ENCODE results near the gene CASP7. TPM values are rescaled to one million over a fixed set of nuclear protein-coding genes. Genes with fewer than 3 reads are reported as not detected.
"Not testable (repeated sequence)": the region's sequence is repeated elsewhere in the genome, so short reads cannot be mapped to it uniquely, and the experiment has no call there.

Gene CASP7
- total RNA-seq, 2 donors from 2014 or later, result 76.9 to 139 TPM

DNA sequence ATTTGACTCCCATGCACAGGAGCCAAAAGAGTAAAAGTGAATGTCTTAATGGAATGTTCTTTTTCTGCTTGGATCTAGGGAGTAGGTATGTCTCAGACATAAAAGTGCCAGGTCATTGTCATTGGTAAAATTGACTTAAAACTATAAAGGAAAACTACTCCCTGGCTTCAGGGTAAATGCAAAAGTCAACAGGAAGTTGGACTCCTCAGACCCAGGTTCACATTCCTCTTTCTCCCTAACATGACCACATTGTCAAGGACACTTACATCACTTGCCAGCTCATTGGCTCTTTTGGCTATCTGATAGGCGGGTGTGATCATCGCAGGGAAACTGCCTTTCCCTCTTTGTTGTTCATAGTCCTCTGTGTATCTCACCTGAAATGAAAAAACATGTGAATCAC lies 29.5 kb upstream of the CASP7 start:
- Histone ChIP-seq H3K27me3 (no peaks in the 10 kb centered on the region), H3K9me3 (no peaks in the 10 kb centered on the region), H3K36me3 (no peaks in the 10 kb centered on the region), H3K27ac (no peak overlapping the region), H3K4me1 (no peaks in the 10 kb centered on the region), H3K4me3 (no peak overlapping the region), H3K9ac (ENCODE audit: low read depth in 2 of 2, low read length in 2 of 2) (no peak overlapping the region)
- TF ChIP-seq, protein P1, sequence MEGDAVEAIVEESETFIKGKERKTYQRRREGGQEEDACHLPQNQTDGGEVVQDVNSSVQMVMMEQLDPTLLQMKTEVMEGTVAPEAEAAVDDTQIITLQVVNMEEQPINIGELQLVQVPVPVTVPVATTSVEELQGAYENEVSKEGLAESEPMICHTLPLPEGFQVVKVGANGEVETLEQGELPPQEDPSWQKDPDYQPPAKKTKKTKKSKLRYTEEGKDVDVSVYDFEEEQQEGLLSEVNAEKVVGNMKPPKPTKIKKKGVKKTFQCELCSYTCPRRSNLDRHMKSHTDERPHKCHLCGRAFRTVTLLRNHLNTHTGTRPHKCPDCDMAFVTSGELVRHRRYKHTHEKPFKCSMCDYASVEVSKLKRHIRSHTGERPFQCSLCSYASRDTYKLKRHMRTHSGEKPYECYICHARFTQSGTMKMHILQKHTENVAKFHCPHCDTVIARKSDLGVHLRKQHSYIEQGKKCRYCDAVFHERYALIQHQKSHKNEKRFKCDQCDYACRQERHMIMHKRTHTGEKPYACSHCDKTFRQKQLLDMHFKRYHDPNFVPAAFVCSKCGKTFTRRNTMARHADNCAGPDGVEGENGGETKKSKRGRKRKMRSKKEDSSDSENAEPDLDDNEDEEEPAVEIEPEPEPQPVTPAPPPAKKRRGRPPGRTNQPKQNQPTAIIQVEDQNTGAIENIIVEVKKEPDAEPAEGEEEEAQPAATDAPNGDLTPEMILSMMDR (IDR thresholded peaks at IDR 0.05), result no peak
- intact Hi-C loops (cut with DNase I), result no loop called here
- DNase-seq, result no peak

DNA sequence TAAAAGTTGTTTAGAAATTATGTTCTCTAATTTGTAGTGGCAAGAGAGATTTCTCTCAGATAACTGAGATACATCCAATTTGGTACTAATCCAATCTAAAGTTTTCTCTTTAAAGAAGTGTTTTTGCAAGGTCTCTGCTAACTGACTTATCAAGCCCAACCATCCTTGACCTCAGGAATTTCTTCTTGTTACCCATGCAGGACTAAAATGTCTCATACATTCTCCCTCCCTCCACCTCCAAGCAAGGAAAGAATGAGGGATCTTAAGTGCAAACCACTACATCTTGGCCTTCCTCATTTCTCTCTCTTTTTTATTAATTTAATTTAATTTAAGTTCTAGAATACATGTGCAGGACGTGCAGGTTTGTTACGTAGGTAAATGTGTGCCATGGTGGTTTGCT lies 28.7 kb upstream of the CASP7 start:
- no peaks in the 10 kb centered on the region for H3K36me3 ChIP-seq
- H3K4me1 ChIP-seq, result no peaks in the 10 kb centered on the region
- TF ChIP-seq, protein P1 (IDR thresholded peaks at IDR 0.05), result no peak
- intact Hi-C loops (cut with DNase I), result no loop called here
- no peak overlapping the region for H3K4me3 ChIP-seq
- no peak overlapping the region for H3K27ac ChIP-seq
- no peak for DNase-seq
- no peaks in the 10 kb centered on the region for H3K27me3 ChIP-seq
- no peak overlapping the region for H3K9ac ChIP-seq (ENCODE audit: low read depth in 2 of 2, low read length in 2 of 2)
- H3K9me3 ChIP-seq, result no peaks in the 10 kb centered on the region

DNA sequence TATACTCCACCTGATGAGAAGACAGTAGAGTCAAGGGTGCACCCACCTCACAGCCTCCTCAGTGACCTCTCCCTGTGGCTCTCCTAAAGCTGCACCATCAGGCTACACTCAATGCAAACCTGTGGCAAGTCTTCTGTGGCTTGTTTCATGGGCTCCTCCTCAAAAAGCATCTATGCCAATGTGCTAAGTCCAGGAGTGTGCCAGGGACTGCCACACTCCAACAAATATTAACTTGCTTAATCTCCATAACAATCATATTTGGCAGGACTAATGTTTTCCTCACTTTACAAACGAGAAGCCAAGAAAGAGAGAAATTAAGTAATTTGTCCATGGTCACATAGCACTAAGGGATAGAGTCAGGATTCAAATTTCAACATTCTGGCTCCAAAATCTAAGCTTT lies 27.8 kb upstream of the CASP7 start:
- Histone ChIP-seq H3K27ac (no peak overlapping the region), H3K4me1 (no peaks in the 10 kb centered on the region), H3K9me3 (no peaks in the 10 kb centered on the region), H3K9ac (ENCODE audit: low read depth in 2 of 2, low read length in 2 of 2) (no peak overlapping the region), H3K27me3 (no peaks in the 10 kb centered on the region), H3K4me3 (no peak overlapping the region), H3K36me3 (no peaks in the 10 kb centered on the region)
- TF ChIP-seq, protein P1 (IDR thresholded peaks at IDR 0.05), result no peak
- no peak for DNase-seq
- intact Hi-C loops (cut with DNase I), result no loop called here

DNA sequence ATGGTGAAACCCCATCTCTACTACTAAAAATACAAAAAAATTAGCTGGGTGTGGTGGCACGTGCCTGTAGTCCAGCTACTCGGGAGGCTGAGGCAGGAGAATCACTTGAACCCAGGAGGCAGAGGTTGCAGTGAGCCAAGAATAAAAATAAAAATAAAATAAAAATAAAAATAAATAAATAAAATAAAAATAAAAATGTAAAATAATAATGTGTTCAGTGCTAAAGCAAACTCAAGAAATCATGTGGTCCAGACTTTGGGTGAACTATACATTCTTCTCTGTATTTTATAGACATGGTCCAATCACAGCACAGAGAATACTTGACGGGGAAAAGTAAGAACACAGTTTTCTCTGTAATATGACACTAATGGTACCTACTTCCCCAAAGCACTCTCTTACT lies 27.3 kb upstream of the CASP7 start:
- H3K9ac ChIP-seq (ENCODE audit: low read depth in 2 of 2, low read length in 2 of 2); H3K27me3 ChIP-seq; H3K4me3 ChIP-seq; H3K27ac ChIP-seq; intact Hi-C loops (cut with DNase I); DNase-seq; H3K36me3 ChIP-seq; H3K4me1 ChIP-seq; H3K9me3 ChIP-seq: not testable (repeated sequence)

DNA sequence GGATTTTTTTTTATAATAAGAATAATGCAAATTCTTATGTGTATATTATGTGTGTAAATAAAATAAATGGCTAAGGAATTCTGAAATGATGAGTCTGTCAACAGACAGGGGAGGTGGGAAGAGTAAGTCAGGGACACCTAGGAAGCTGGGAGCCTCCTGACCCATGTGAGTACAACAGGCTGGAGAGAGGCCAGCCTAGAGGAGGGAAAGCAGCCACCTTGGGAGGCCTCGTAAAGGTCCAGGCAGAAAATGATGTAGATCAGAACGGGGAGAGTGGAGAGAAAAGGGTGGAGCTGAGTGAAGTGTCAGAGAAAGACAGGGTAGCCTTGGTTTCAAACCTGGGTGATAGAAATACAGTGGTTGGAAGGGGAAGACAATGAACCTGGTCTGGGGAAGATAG lies 22.8 kb upstream of the CASP7 start:
- Histone ChIP-seq H3K9ac (ENCODE audit: low read depth in 2 of 2, low read length in 2 of 2) (no peak overlapping the region), H3K9me3 (no peaks in the 10 kb centered on the region), H3K4me1 (no peaks in the 10 kb centered on the region), H3K27me3 (no peaks in the 10 kb centered on the region), H3K36me3 (no peaks in the 10 kb centered on the region), H3K27ac (no peak overlapping the region), H3K4me3 (no peak overlapping the region)
- TF ChIP-seq, protein P1 (IDR thresholded peaks at IDR 0.05), result no peak
- no peak for DNase-seq
- intact Hi-C loops (cut with DNase I), result no loop called here

DNA sequence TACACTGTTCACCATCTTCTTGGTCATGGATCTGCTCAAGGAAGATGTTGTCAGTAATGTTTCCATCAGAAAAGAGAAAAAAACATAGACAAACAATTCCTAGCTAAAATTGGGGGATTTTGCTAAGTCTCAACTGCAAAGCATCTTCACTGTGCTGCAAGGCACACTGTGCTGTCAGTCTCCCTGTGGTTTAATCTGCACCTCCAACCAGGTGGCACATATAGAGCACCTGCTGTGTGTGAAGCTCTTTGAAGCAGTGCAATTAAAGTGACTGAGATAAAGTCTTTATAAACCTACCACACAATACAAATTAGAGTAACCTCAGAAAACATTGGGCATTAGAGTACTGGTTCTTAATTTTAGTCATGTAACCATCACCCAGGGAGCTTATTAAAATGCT lies 22.2 kb upstream of the CASP7 start:
- Histone ChIP-seq H3K9ac (ENCODE audit: low read depth in 2 of 2, low read length in 2 of 2) (no peak overlapping the region), H3K27ac (no peak overlapping the region), H3K9me3 (no peaks in the 10 kb centered on the region), H3K27me3 (no peaks in the 10 kb centered on the region), H3K36me3 (no peaks in the 10 kb centered on the region), H3K4me3 (no peak overlapping the region), H3K4me1 (no peaks in the 10 kb centered on the region)
- no peak for DNase-seq
- TF ChIP-seq, protein P1 (IDR thresholded peaks at IDR 0.05), result no peak
- intact Hi-C loops (cut with DNase I), result no loop called here

All from colonic mucosa (tissue), 4 donors.